CD4-positive, alpha-beta T cell treated with Interleukin-6 for 4 hours (primary cell): ENCODE results near the gene PNMT.

ENCODE experiments used
- DNase-seq: peaks from one replicate; pipeline ENCODE4 v3.0.0-alpha.2; 2020; ENCODE audit warnings: mixed read lengths

Gene PNMT, protein sequence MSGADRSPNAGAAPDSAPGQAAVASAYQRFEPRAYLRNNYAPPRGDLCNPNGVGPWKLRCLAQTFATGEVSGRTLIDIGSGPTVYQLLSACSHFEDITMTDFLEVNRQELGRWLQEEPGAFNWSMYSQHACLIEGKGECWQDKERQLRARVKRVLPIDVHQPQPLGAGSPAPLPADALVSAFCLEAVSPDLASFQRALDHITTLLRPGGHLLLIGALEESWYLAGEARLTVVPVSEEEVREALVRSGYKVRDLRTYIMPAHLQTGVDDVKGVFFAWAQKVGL

GRCh38 chr17:39667945-39668924 is at the start of gene PNMT:
Gene PNMT (plus strand): TSS chr17:39668453. CDS start chr17:39668476, 23 bp downstream.
- DNase-seq, result peak; percentile 84

- DNase-seq, result no peak
Measured at GRCh38 chr17:39618956-39619785, 49.1 kb upstream of the PNMT start.

DNA sequence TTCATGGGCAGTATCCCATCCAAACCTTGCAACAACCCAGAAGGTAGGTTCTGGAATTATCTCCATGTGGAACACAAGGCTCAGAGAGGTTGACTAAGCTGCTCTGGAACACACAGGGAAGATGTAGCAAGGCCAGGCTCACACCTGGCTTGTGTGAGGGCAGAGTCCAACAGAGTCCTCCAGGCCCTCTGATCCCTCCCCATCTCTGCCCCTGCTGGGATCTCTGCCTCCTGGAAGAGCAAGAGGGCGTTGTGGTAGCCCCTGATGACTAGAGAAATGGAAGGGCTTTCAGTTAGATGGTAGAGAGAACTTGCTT is 48.5 kb upstream of the PNMT start:
- DNase-seq, result no peak

DNA sequence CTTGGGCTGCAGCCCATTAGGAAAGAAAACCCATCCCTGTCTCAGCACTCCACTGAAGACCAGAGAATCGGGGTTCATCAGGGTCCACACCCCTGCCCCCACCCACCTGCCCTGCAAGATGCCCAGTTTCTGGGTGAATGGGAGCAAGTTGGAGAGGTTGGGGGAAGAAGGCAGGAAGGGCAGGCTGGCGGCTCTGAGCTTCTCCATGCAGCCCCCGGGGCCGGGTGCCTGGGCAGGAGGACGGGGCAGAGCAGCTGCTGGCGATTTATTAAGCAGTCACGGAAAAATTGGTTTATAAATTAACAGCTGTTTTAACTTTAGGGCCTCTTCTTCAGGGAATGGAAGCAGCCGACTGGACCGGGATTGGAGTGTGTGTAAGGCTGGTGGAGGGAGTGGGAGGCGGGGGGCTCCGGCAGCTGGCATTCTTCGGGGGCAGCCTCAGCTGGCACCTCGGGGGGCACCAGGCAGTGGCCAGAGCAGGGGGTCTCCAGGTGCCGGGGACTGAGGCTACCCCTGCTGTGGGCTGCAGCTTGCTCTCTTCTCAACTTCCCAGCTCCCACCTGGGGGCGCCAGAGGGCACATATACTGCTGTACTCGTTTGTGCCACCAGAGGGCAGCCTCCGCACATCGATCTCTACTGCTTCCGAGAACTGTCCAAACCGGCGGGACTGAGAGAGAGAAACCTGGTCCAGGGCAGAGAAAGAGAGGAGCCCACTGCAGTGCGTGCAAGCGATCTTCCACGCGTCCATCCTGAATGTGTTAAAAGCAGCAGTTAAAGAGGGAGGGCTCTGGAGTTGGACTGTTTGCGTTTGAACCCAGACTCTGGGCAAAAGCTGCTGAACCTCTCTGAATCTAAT is 46.5 kb upstream of the PNMT start:
- DNase-seq, result peak; percentile 86

DNA sequence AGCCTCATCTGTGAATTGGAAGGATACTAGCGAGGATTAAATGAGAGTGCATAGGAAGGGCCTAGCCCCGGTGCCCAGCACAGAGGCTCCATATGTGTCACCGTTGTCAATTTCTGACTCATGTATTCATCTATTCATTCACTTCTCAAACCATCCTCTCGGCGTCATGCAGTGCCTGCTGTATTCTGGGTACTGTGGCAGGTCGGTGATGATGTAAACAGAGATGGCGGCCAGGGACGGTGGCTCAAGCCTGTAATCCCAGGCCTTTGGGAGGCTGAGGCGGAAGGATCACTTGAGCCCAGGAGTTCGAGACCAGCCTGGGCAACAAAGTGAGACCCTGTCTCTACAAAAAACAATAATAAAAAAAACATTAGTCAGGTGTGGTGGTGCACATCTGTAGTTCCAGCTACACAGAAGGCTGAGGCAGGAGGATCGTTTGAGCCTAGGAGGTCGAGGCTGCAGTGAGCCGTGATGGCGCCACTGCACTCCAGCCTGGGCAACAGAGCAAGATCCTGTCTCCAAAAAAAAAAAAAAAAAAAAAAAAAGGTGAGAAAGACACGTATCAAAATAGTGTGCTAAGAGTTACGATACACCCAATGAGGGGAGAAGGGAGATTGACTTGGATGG is 45.8 kb upstream of the PNMT start:
- DNase-seq, result peak; percentile 38

GRCh38 chr17:39623356-39623950 is 44.8 kb upstream of the PNMT start:
- DNase-seq, result peak; percentile 87

- DNase-seq, result no peak
Measured at GRCh38 chr17:39624313-39624712, 43.9 kb upstream of the PNMT start.

- no peak for DNase-seq
Measured at GRCh38 chr17:39625198-39625785, 43.0 kb upstream of the PNMT start.

DNA sequence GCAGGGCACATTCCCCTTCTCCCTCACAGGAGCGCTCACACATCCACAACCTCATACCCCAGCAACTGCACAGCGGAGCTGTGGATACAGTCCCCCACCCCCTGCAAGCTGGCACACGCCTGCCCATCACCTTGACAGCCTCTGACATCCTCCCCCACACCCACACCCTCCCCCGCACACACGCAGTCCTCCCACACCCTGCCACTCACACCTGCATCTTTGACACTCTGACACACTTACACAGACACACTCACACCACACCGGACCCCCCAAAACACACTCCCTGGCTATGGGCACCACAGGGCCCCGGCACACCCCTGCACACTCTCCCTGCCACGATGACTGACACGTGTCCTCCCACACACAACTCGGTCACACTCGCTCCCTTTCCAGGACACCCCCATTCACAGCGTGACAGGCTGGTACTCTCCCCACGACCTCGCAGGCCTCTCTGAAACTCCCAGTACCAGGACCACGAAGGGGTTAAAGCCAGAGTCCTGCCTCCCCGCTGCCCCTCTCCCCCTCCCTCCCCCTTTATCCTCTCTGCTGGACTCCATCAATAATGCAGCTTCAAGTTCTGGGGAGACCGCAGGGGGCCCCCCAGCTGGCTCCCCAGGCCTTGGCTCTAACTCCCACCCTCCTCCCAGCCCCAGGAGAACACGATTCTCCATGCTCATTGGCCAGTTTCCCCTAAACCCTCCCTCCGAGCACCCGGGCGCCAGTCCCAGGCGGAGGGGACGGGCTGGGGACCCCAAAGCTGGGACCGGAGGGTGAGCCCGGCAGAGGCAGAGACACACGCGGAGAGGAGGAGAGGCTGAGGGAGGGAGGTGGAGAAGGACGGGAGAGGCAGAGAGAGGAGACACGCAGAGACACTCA is 41.8 kb upstream of the PNMT start, which contains the start of gene PPP1R1B:
PPP1R1B (plus strand) TSS at position 782 of the 876 bp plus-strand sequence. CDS start 441 bp downstream, outside the sequence.
- no peak for DNase-seq

GRCh38 chr17:39627047-39627711 is 41.1 kb upstream of the PNMT start:
- no peak for DNase-seq

- no peak for DNase-seq
Measured at GRCh38 chr17:39627712-39628516, 40.3 kb upstream of the PNMT start.

- DNase-seq, result no peak
Measured at GRCh38 chr17:39628655-39629493, 39.4 kb upstream of the PNMT start.

- no peak for DNase-seq
Measured at GRCh38 chr17:39629494-39629880, 38.8 kb upstream of the PNMT start.

DNA sequence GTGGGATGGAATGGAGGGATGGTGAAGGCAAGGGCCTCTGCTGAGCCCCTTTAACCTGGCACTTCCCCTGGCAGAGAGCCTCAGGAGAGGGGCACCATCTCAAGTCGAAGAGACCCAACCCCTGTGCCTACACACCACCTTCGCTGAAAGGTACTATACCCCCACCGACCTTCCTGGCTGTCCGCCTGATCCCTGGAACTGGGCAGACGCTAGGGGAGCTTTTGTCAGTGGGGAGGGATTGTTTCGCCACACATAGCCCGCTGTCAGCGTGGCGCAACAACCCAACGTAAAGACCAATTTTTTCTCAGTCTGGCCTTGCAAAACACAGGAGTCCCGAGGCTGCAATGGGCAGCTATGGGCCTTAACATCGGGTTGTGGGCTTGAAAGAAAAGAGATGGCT is 38.4 kb upstream of the PNMT start:
- DNase-seq, result no peak

GRCh38 chr17:39631403-39631802 is 36.9 kb upstream of the PNMT start:
- DNase-seq, result no peak

DNA sequence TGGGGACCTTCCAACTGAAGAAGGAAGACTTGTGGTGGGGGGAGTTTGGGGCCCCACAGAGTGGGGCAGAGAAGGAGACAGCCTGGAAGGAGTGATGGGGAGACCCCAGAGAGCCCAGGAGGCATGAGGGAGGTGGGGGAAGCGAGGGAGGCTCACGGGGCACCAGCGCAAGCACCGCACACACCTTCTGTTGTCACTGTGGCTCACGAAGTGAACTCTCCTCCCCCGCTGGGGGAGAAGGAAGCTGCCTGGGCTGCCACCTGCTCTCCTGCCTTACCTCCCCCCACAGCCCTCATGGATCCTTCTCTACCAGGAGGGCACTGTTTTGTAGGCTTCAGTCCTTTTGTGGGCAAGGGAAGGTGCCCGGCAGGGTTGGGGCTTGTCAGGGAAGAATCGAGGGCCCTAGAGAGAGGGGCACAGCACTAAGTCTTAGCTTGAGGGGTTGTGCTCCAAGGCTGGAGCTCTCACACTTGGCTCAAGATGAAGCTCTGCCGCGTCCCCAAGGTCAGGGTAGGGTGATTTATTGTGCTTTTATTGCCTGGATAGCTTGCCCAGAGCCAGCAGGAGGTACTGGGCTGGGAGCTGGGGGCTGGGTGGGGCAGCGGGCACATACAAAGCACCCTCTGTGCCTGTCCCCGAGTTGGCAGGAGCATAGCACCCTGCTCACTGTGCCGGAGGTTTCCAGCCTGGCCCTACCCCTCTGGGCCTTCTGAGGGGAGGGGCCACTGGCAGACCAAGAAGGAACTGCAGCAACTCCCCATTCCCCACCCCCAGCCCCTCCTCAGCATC is 35.9 kb upstream of the PNMT start:
- DNase-seq, result no peak
